Osteoblast (primary cell): ENCODE data around the gene GOLIM4. TPM values are rescaled to one million over a fixed set of nuclear protein-coding genes. Genes with fewer than 3 reads are reported as not detected.
A peak's percentile ranks its signal among the peaks of the same experiment; 100 is the strongest.

ENCODE experiments used
- DNase-seq: peaks from one replicate; pipeline ENCODE4 v3.0.0; 2011; ENCODE audit warnings: low spot score, mixed read lengths; ENCODE audit not compliant: insufficient read length; ENCODE audit errors: missing footprints
- H2AFZ ChIP-seq: 2 replicates; pipeline ENCODE4 v1.6.0; 2011; ENCODE audit warnings: mild to moderate bottlenecking, low read length
- H3K27ac ChIP-seq: 2 replicates; pipeline ENCODE4 v1.5.1; 2011; ENCODE audit warnings: mild to moderate bottlenecking, low read depth, low read length, moderate library complexity
- H3K27me3 ChIP-seq: 2 replicates; pipeline ENCODE4 v1.6.0; 2012; ENCODE audit warnings: mild to moderate bottlenecking, control low read depth, inconsistent platforms, low read length, moderate library complexity; ENCODE audit not compliant: insufficient read depth
- H3K36me3 ChIP-seq: 2 replicates; pipeline ENCODE4 v1.5.1; 2011; ENCODE audit warnings: mild to moderate bottlenecking, low read length, control low read depth, moderate library complexity; ENCODE audit not compliant: insufficient read depth
- H3K4me1 ChIP-seq: 2 replicates; pipeline ENCODE4 v1.5.1; 2011; ENCODE audit warnings: mild to moderate bottlenecking, low read length, control low read depth, moderate library complexity; ENCODE audit not compliant: insufficient read depth
- H3K4me2 ChIP-seq: 2 replicates; pipeline ENCODE4 v1.6.0; 2011; ENCODE audit warnings: mild to moderate bottlenecking, low read length; ENCODE audit not compliant: insufficient read depth
- H3K4me3 ChIP-seq: fragments of 200-600 bp; sonication (generic); 3 replicates; pipeline ENCODE4 v1.5.1; 2012; ENCODE audit warnings: mild to moderate bottlenecking, low read length, inconsistent platforms; ENCODE audit not compliant: insufficient read depth
- H3K79me2 ChIP-seq: 2 replicates; pipeline ENCODE4 v1.6.0; 2012; ENCODE audit warnings: mild to moderate bottlenecking, low read length, control low read depth, inconsistent platforms; ENCODE audit not compliant: insufficient read depth
- H3K9me3 ChIP-seq: 2 replicates; pipeline ENCODE4 v1.5.1; 2011; ENCODE audit warnings: low read depth, low read length, control low read depth
- H4K20me1 ChIP-seq: 2 replicates; pipeline ENCODE4 v1.6.0; 2012; ENCODE audit warnings: mild to moderate bottlenecking, low read length, control low read depth; ENCODE audit not compliant: insufficient read depth
- CTCF ChIP-seq: IDR thresholded peaks from 2 replicates; pipeline ENCODE4 v1.5.1; 2011; ENCODE audit warnings: mild to moderate bottlenecking, low read depth, low read length, moderate library complexity; ENCODE audit errors: extremely low read depth
- total RNA-seq: library from RNA; depleted of rRNA; stranded (reverse); fragments of >200 nt; gene quantifications from 2 replicates; pipeline ENCODE4 v1.2.3, GENCODE V29; 2012

The GOLIM4 gene
- total RNA-seq, 1 donor = 44.5 TPM

GRCh38 chr3:168112894-168113293, 17.2 kb upstream of the GOLIM4 start:
- H3K4me3 ChIP-seq = no peak overlapping the region
- H3K79me2 ChIP-seq = no peaks in the 10 kb centered on the region
- H3K4me1 ChIP-seq = peaks cover 21% of the 10 kb centered on the region
- no peak for DNase-seq
- H3K27me3 ChIP-seq = no peaks in the 10 kb centered on the region
- H3K9me3 ChIP-seq = no peaks in the 10 kb centered on the region
- no peak for TF ChIP-seq CTCF
- no peaks in the 10 kb centered on the region for H4K20me1 ChIP-seq
- no peaks in the 10 kb centered on the region for H3K36me3 ChIP-seq
- no peak overlapping the region for H2AFZ ChIP-seq
- H3K4me2 ChIP-seq = no peak overlapping the region
- no peak overlapping the region for H3K27ac ChIP-seq

- Histone ChIP-seq H3K4me2 (no peak overlapping the region), H3K27ac (no peak overlapping the region), H4K20me1 (no peaks in the 10 kb centered on the region), H3K36me3 (no peaks in the 10 kb centered on the region), H3K79me2 (no peaks in the 10 kb centered on the region), H3K27me3 (no peaks in the 10 kb centered on the region), H3K9me3 (no peaks in the 10 kb centered on the region), H3K4me3 (no peak overlapping the region), H3K4me1 (peaks cover 18% of the 10 kb centered on the region), H2AFZ (no peak overlapping the region)
- no peak for DNase-seq
- TF ChIP-seq CTCF = no peak
Observed at GRCh38 chr3:168104361-168104760, 8.6 kb upstream of the GOLIM4 start.

- H4K20me1 ChIP-seq = no peaks in the 10 kb centered on the region
- no peak overlapping the region for H2AFZ ChIP-seq
- TF ChIP-seq CTCF = no peak
- H3K79me2 ChIP-seq = no peaks in the 10 kb centered on the region
- no peaks in the 10 kb centered on the region for H3K36me3 ChIP-seq
- no peaks in the 10 kb centered on the region for H3K9me3 ChIP-seq
- H3K4me1 ChIP-seq = peaks cover 18% of the 10 kb centered on the region
- H3K27me3 ChIP-seq = no peaks in the 10 kb centered on the region
- H3K4me3 ChIP-seq = no peak overlapping the region
- H3K27ac ChIP-seq = no peak overlapping the region
- H3K4me2 ChIP-seq = no peak overlapping the region
- no peak for DNase-seq
Observed at GRCh38 chr3:168102735-168103410, 7.1 kb upstream of the GOLIM4 start.

GRCh38 chr3:168100777-168101492, 5.2 kb upstream of the GOLIM4 start:
- Histone ChIP-seq H3K79me2 (no peaks in the 10 kb centered on the region), H3K27ac (peak overlapping the region; percentile 6), H3K4me1 (peaks cover 29% of the 10 kb centered on the region), H3K4me3 (no peak overlapping the region), H3K9me3 (no peaks in the 10 kb centered on the region), H3K27me3 (no peaks in the 10 kb centered on the region), H2AFZ (no peak overlapping the region), H4K20me1 (no peaks in the 10 kb centered on the region), H3K36me3 (no peaks in the 10 kb centered on the region), H3K4me2 (peak overlapping the region; percentile 64)
- DNase-seq = peak; percentile 87
- TF ChIP-seq CTCF = no peak
